GM12865 (cell line): ENCODE results near the gene ATXN1.

Experiments
- DNase-seq: peaks from one replicate; pipeline ENCODE4 v3.0.0; 2010; ENCODE audit warnings: low read depth
- H3K4me3 ChIP-seq: 2 replicates; pipeline ENCODE4 v1.5.1; 2011; ENCODE audit warnings: mild to moderate bottlenecking, low read depth, low read length, control low read depth
- CTCF ChIP-seq: IDR thresholded peaks from 2 replicates; pipeline ENCODE4 v1.5.1; 2011; ENCODE audit warnings: low read length, control low read depth, low read depth, inconsistent platforms; ENCODE audit not compliant: insufficient read depth; ENCODE audit errors: missing control alignments

The ATXN1 gene

GRCh38 chr6:16360365-16360764, 400.9 kb downstream of the ATXN1 start:
- no peak for DNase-seq
- no peak for TF ChIP-seq CTCF
- H3K4me3 ChIP-seq, result no peak overlapping the region

DNA sequence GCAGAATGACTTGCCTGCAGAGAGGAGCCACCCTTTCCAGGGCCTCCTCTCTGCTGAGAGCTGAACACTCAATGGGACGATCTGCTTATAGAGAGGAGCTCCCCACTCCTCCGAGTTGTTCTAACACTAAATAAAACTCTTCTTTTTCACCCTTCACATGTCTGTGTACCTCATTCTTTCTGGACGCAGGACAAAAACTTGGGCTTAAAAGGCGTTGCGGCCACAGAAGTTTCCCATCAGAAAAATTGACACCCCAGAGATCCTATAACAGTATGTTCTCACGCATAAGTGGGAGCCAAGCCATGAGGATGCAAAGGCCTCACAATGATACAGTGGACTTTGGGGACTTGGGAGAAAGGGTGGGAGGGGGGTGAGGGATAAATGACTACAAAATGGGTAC, 401.7 kb downstream of the ATXN1 start:
- no peak for DNase-seq
- no peak overlapping the region for H3K4me3 ChIP-seq
- TF ChIP-seq CTCF, result no peak

GRCh38 chr6:16358531-16359138, 402.6 kb downstream of the ATXN1 start:
- TF ChIP-seq CTCF, result no peak
- no peak for DNase-seq
- no peak overlapping the region for H3K4me3 ChIP-seq

DNA sequence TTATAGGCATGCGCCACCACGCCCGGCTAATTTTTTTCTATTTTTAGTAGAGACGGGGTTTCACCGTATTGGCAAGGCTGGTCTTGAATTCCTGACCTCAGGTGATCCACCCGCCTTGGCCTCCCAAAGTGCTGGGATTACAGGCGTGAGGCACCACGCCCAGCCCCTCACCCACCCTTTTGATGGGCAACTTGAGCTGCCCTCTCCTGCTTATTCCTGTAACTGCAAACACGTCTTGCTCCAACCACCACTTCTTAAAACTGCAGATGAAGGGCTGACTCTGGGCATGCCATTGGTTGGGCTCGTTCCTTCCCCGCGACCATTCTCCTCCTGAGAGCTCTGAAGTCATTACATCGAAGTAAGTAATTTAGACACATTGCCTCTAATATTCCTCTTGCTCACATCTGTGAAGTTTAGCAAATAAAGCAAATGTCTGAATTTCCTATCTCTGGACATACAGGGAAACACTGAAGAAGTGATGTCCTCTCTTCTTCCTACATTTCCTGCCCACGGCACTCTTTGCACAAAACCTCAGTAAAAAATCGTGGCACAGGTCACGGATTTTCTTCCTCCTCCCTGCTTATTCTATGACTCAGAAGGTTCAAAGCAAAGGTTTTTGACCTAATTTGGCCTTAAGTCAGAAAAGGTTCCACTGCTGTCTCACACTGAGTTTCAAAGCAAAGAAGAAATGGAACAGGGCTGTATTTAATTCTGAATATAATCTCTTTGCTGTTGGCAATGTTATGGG, 405.4 kb downstream of the ATXN1 start:
- no peak overlapping the region for H3K4me3 ChIP-seq
- no peak for TF ChIP-seq CTCF
- no peak for DNase-seq

DNA sequence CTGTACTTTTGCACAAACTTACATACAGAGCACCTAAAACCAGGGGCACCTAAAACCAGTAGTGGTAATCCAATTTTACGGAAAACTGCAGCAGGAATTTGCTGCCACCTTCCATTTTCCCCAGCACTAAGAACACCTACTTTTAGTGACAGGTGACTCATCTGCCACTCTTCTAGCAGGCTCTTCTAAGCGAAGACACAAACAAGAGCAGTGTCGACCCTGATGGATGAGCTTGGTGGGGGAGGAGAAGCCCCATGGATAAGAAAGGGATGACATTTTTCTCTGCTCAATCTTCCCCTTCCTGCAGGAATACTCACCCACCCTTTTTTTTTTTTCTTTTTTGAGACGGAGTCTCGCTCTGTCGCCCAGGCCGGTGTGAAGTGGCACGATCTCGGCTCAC, 406.0 kb downstream of the ATXN1 start:
- no peak overlapping the region for H3K4me3 ChIP-seq
- TF ChIP-seq CTCF, result no peak
- DNase-seq, result no peak

DNA sequence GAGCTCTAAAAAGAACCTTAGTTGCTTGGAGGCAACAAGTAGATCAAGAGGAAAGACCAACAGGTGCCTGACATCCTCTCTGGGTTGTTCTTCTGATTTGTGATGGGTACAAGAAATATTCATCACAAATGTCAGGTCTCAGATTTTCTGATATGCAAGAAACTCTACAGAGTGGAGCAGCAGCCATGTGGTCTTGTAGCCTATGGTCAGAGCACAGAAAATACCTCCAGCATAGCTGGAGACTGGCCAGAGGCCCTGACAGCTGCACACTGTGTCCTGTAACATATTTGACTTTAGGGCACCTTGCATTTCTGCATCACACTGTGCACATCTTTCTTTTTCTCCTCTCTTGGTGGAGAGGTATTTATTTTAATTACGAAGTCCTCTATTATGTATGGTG, 406.6 kb downstream of the ATXN1 start:
- no peak for DNase-seq
- no peak overlapping the region for H3K4me3 ChIP-seq
- no peak for TF ChIP-seq CTCF

DNA sequence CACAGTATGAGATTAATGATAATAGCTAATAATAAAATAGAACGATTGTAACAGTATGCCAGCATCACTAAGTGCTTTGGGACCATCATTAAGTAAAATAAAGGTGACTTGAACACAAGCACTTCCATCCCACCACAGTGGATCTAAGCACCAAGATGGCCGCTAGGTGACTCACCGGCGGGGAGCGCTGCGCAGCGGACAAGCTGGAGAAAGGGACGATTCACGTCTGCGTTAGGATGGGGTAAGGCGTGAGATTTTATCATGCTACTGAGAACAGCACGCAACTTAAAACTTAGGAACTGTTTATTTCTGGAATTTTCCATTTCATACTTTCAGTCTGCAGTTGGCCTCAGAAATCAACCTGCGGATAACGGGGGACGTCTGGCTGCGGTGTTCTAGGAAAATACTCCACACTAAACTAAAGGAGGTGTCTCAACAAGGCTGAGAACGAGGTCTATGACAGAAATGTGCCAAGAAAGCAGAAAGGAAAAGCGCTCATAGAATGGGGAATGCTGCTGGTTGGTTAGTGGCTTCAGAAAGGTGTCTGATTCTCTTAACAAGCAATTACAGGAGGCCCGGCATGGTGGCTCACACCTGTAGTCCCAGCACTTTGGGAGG, 408.3 kb downstream of the ATXN1 start:
- DNase-seq, result no peak
- TF ChIP-seq CTCF, result no peak

More for the DNA sequence above, 408.3 kb downstream of the ATXN1 start:
- no peak overlapping the region for H3K4me3 ChIP-seq
